ENCODE results near the gene PMEPA1.

DNA sequence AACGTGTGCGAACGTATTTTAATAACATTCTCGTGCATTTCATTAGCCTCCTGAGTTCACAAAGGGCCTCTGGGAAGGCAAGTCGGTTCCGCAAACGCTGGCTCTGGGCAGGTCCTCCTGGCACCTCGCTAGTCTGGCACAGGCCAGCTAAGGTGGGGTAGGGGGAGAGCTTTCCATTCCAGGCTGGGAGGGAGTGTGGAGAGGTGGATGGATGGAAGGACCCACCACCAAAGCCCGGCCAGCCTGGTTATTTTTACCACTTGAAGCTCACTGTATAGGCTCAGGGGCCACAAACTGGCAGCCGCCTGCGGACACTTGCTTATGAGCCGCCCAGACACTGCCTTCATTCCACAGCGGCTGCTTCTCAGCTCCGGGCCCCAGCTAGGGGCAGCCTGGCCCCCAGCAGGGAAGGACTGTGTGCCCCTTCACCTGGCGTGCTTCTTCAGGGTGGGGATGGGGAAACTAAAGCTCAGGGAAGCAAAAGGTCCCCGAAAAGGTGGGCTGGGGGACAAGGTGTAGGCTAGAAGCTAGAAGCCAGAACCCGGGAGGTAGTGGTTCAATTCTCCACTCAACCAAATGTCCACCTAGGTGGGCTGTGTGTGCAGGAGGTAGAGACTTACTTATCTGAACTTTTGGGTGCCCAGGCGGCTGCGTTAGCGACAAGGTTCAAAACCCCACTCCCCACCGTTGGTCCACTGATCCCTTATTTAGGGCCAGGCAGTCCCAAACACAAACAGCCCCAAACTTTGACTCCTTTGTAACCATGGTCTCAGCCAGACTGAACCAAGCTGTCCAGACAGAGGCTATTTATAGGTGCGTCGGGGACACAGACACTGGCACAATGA is 1.7 kb downstream of the PMEPA1 start:
- no peak for TF ChIP-seq POLR2AphosphoS5 (IDR thresholded peaks at IDR 0.05; ENCODE audit: low read depth, low read length)
- TF ChIP-seq, protein P1, sequence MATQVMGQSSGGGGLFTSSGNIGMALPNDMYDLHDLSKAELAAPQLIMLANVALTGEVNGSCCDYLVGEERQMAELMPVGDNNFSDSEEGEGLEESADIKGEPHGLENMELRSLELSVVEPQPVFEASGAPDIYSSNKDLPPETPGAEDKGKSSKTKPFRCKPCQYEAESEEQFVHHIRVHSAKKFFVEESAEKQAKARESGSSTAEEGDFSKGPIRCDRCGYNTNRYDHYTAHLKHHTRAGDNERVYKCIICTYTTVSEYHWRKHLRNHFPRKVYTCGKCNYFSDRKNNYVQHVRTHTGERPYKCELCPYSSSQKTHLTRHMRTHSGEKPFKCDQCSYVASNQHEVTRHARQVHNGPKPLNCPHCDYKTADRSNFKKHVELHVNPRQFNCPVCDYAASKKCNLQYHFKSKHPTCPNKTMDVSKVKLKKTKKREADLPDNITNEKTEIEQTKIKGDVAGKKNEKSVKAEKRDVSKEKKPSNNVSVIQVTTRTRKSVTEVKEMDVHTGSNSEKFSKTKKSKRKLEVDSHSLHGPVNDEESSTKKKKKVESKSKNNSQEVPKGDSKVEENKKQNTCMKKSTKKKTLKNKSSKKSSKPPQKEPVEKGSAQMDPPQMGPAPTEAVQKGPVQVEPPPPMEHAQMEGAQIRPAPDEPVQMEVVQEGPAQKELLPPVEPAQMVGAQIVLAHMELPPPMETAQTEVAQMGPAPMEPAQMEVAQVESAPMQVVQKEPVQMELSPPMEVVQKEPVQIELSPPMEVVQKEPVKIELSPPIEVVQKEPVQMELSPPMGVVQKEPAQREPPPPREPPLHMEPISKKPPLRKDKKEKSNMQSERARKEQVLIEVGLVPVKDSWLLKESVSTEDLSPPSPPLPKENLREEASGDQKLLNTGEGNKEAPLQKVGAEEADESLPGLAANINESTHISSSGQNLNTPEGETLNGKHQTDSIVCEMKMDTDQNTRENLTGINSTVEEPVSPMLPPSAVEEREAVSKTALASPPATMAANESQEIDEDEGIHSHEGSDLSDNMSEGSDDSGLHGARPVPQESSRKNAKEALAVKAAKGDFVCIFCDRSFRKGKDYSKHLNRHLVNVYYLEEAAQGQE (IDR thresholded peaks at IDR 0.05; ENCODE audit: insufficient read depth in 1 of 2, low read depth in 2 of 2, low read length in 2 of 2), result no peak

All from PFSK-1 (cell line).